OCI-LY7 (cell line): Measurements from ENCODE around the gene CNNM4. TPM values are rescaled to one million over a fixed set of nuclear protein-coding genes. Genes with fewer than 3 reads are reported as not detected.

Source experiments
- BruUV-seq: library from RNA; stranded (reverse); fragments of 400-500 nt; replicated peaks from 2 replicates; lab custom pipeline; 2021; lab: Mats Ljungman, UMichigan
- CTCF ChIA-PET: fragments of 300-600 bp; sonication (Branson Sonifier 250); formaldehyde crosslinking; loops from one replicate; lab custom pipeline; 2022; ENCODE audit warnings: antibody characterized with exemption; ENCODE audit not compliant: unreplicated experiment; lab: Charles Lee
- POLR2A ChIA-PET: fragments of 300-600 bp; sonication (Branson Sonifier 250); formaldehyde crosslinking; loops from one replicate; lab custom pipeline; 2022; ENCODE audit warnings: antibody characterized with exemption; lab: Charles Lee
- DNase-seq: peaks from one replicate; pipeline ENCODE4 v3.0.0-alpha.2; 2015; ENCODE audit warnings: low spot score
- H2AFZ ChIP-seq: fragments of 200-600 bp; sonication (generic), shearing (Covaris generic); 2 replicates; pipeline ENCODE4 v1.6.1; 2014; ENCODE audit warnings: mild to moderate bottlenecking, antibody characterized with exemption, low read length, moderate library complexity
- H3K27ac ChIP-seq: fragments of 200-600 bp; sonication (generic); 2 replicates; pipeline ENCODE4 v1.5.1; 2014; ENCODE audit warnings: mixed run types, low read depth, mild to moderate bottlenecking, moderate library complexity, low read length, inconsistent platforms; ENCODE audit not compliant: poor library complexity, severe bottlenecking
- H3K36me3 ChIP-seq: fragments of 200-600 bp; sonication (generic); 2 replicates; pipeline ENCODE4 v1.6.1; 2014; ENCODE audit warnings: mild to moderate bottlenecking, antibody characterized with exemption, low read length, moderate library complexity, mixed read lengths; ENCODE audit not compliant: insufficient read depth
- H3K4me1 ChIP-seq: fragments of 200-600 bp; sonication (generic); 2 replicates; pipeline ENCODE4 v1.5.1; 2014; ENCODE audit warnings: mild to moderate bottlenecking, low read length; ENCODE audit not compliant: insufficient read depth, poor library complexity, severe bottlenecking
- H3K4me2 ChIP-seq: fragments of 200-600 bp; sonication (generic); 2 replicates; pipeline ENCODE4 v1.6.1; 2014; ENCODE audit warnings: mild to moderate bottlenecking, low read length
- H3K4me3 ChIP-seq: fragments of 200-600 bp; sonication (generic); 2 replicates; pipeline ENCODE4 v1.5.1; 2014; ENCODE audit warnings: mild to moderate bottlenecking, low read depth, low read length; ENCODE audit not compliant: poor library complexity, severe bottlenecking
- H3K79me2 ChIP-seq: fragments of 200-600 bp; sonication (generic); 2 replicates; pipeline ENCODE4 v1.6.1; 2016; ENCODE audit warnings: low read depth, mild to moderate bottlenecking, low read length, moderate library complexity, mixed read lengths; ENCODE audit not compliant: insufficient read depth
- H3K9me2 ChIP-seq: fragments of 200-600 bp; sonication (generic); 2 replicates; pipeline ENCODE4 v1.6.1; 2016; ENCODE audit warnings: mild to moderate bottlenecking, low read length, mixed read lengths; ENCODE audit not compliant: insufficient read depth
- H3K9me3 ChIP-seq: fragments of 200-600 bp; sonication (generic); 2 replicates; pipeline ENCODE4 v1.6.1; 2014; ENCODE audit warnings: mild to moderate bottlenecking, mixed run types, low read length, mixed read lengths
- H4K20me1 ChIP-seq: fragments of 200-600 bp; sonication (generic); 2 replicates; pipeline ENCODE4 v1.6.1; 2014; ENCODE audit warnings: mild to moderate bottlenecking, antibody characterized with exemption, low read length, moderate library complexity, mixed read lengths; ENCODE audit not compliant: insufficient read depth
- CTCF ChIP-seq: fragments of 200-600 bp; sonication (generic); conservative IDR thresholded peaks from 2 replicates; pipeline ENCODE4 v1.5.1; 2014; ENCODE audit warnings: mild to moderate bottlenecking, antibody characterized with exemption, low read length, moderate library complexity, mixed read lengths
- EZH2phosphoT487 ChIP-seq: fragments of 200-600 bp; sonication (generic); IDR thresholded peaks from 2 replicates; pipeline ENCODE4 v1.6.1; 2018; ENCODE audit warnings: low read depth, borderline replicate concordance, mild to moderate bottlenecking, mixed run types, antibody characterized with exemption, low read length, moderate library complexity, mixed read lengths
- intact Hi-C: fragments of 100-400 bp; cut with micrococcal nuclease; formaldehyde crosslinking; loops from one replicate; pipeline ENCODE4 v1.10.0; 2022; ENCODE audit not compliant: unreplicated experiment
- total RNA-seq, 2 experiments: library from RNA; depleted of rRNA in 1 of 2; stranded (reverse); fragments of >200 nt in 1 of 2; shearing (Covaris generic) in 1 of 2; gene quantifications; 2 replicates each; pipeline ENCODE4 v1.2.3, GENCODE V29; 2014 to 2022

CNNM4 gene
- total RNA-seq, 2 experiments from 2014 or later: 5.1 to 6.4 TPM

DNA sequence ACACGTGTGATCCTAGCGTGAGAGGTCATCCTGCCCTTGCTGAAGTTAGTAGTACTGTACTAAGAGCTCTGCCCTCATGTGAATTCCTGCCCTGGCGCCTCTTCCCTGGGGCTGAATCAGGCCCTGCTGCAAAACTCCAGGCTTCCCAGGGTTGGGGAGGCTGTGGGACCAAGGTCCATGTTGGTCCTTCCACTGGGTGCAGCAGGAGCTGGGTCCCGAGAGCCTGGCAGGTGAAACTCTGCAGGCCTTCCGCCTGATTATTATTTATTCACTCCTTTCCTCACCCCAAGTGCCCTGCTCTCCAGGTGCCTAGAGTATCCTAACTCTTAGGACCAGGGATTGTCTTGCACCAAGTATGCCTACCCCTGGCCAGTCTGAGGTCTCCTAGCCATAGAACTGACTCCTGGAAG lies 50.1 kb downstream of the CNNM4 start:
- no peak overlapping the region for H2AFZ ChIP-seq
- H4K20me1 ChIP-seq: no peaks in the 10 kb centered on the region
- H3K27ac ChIP-seq: no peak overlapping the region
- intact Hi-C loops: no loop called here
- TF ChIP-seq EZH2phosphoT487: no peak
- no peak for TF ChIP-seq CTCF
- no peak for DNase-seq
- ChIA-PET POLR2A (no interaction called here), CTCF (no interaction called here)
- no peak overlapping the region for H3K4me2 ChIP-seq
- H3K9me2 ChIP-seq: no peaks in the 10 kb centered on the region
- H3K4me1 ChIP-seq: peaks cover 20% of the 10 kb centered on the region
- H3K79me2 ChIP-seq: no peaks in the 10 kb centered on the region
- no TSS peak for BruUV-seq
- H3K36me3 ChIP-seq: no peaks in the 10 kb centered on the region
- H3K9me3 ChIP-seq: no peaks in the 10 kb centered on the region
- H3K4me3 ChIP-seq: no peak overlapping the region

DNA sequence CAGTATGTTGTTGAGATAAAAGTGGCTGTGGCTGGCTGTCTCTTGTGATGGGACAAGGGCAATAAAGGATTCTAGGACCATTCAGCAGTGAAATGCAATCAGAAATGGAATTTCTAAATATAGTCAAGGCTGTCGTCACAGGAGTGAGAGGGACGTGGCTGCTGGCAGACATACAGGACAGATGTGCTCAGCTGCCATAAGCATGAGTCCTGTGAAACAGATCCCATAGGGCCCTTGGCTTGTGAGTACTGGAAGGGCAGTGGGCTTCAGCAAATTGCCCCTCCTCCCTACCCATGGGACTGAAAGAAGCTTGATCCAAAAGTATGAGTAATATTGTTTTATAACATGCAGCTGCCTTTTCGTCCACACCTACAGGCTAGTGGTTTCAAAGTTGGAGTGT lies 51.2 kb downstream of the CNNM4 start:
- Histone ChIP-seq H3K9me3 (no peaks in the 10 kb centered on the region), H3K79me2 (no peaks in the 10 kb centered on the region), H3K4me1 (peaks cover 11% of the 10 kb centered on the region), H4K20me1 (no peaks in the 10 kb centered on the region), H3K4me3 (no peak overlapping the region), H3K36me3 (no peaks in the 10 kb centered on the region), H3K4me2 (no peak overlapping the region), H3K9me2 (no peaks in the 10 kb centered on the region), H2AFZ (no peak overlapping the region), H3K27ac (no peak overlapping the region)
- DNase-seq: no peak
- BruUV-seq: no TSS peak
- intact Hi-C loops: no loop called here
- ChIA-PET CTCF (no interaction called here), POLR2A (no interaction called here)
- no peak for TF ChIP-seq EZH2phosphoT487
- TF ChIP-seq CTCF: no peak

- H3K27ac ChIP-seq: no peak overlapping the region
- peaks cover 17% of the 10 kb centered on the region; the same call in 1 of the 2 replicates for H3K79me2 ChIP-seq
- BruUV-seq: no TSS peak
- peaks cover 25% of the 10 kb centered on the region for H3K4me1 ChIP-seq
- no peaks in the 10 kb centered on the region for H3K9me2 ChIP-seq
- no peaks in the 10 kb centered on the region for H3K9me3 ChIP-seq
- ChIA-PET POLR2A (interaction anchor here (0.7 kb wide), 1 partner anchor 44 kb away, joined by 3 read pairs; the partner anchor contains the start of gene ANKRD39), CTCF (no interaction called here)
- no peak overlapping the region for H2AFZ ChIP-seq
- TF ChIP-seq CTCF (no peak), EZH2phosphoT487 (no peak)
- intact Hi-C loops: no loop called here
- peaks cover 11% of the 10 kb centered on the region for H4K20me1 ChIP-seq
- 0 out of 2 replicates have a peak, but pooled peaks cover 8% of the 10 kb centered on the region for H3K36me3 ChIP-seq
- no peak overlapping the region for H3K4me3 ChIP-seq
- DNase-seq: no peak
- H3K4me2 ChIP-seq: no peak overlapping the region
These were observed 53.0 kb downstream of the CNNM4 start for GRCh38 chr2:96813656-96814055.
